8988T (cell line): ENCODE results near the gene IDH2.
A peak's percentile ranks its signal among the peaks of the same experiment; 100 is the strongest.
"Not testable (repeated sequence)": the region's sequence is repeated elsewhere in the genome, so short reads cannot be mapped to it uniquely, and the experiment has no call there.

Experiments used
- DNase-seq: peaks from one replicate; pipeline ENCODE4 v3.0.0; 2011

Gene IDH2

GRCh38 chr15:90083419-90083818 lies 18.8 kb downstream of the IDH2 start:
- no peak for DNase-seq

- DNase-seq, result no peak
These were observed 20.0 kb downstream of the IDH2 start for GRCh38 chr15:90082140-90082715.

GRCh38 chr15:90080818-90081393 lies 21.4 kb downstream of the IDH2 start:
- no peak for DNase-seq

GRCh38 chr15:90080458-90080755 lies 21.9 kb downstream of the IDH2 start:
- no peak for DNase-seq

- no peak for DNase-seq
These were observed 22.4 kb downstream of the IDH2 start for GRCh38 chr15:90079619-90080457.

- DNase-seq, result no peak
These were observed 23.3 kb downstream of the IDH2 start for GRCh38 chr15:90078965-90079364.

- DNase-seq, result no peak
These were observed 25.6 kb downstream of the IDH2 start for GRCh38 chr15:90076716-90077115.

- DNase-seq, result no peak
These were observed 26.6 kb downstream of the IDH2 start for GRCh38 chr15:90075420-90076289.

GRCh38 chr15:90074916-90075315 lies 27.4 kb downstream of the IDH2 start:
- DNase-seq, result no peak

GRCh38 chr15:90074023-90074422 lies 28.2 kb downstream of the IDH2 start:
- DNase-seq, result no peak

GRCh38 chr15:90072978-90073640 lies 29.2 kb downstream of the IDH2 start:
- DNase-seq, result no peak

- DNase-seq, result peak; percentile 43
These were observed 31.0 kb downstream of the IDH2 start for GRCh38 chr15:90071220-90071807.

GRCh38 chr15:90070623-90071022 lies 31.6 kb downstream of the IDH2 start:
- DNase-seq, result not testable (repeated sequence)

GRCh38 chr15:90067953-90068606 lies 34.2 kb downstream of the IDH2 start:
- DNase-seq, result no peak

- no peak for DNase-seq
These were observed 34.9 kb downstream of the IDH2 start for GRCh38 chr15:90067181-90067952.

- DNase-seq, result no peak
These were observed 36.6 kb downstream of the IDH2 start for GRCh38 chr15:90065682-90066049.

GRCh38 chr15:90064911-90065681 lies 37.2 kb downstream of the IDH2 start:
- no peak for DNase-seq

GRCh38 chr15:90063770-90064247 lies 38.5 kb downstream of the IDH2 start:
- no peak for DNase-seq

- no peak for DNase-seq
These were observed 39.1 kb downstream of the IDH2 start for GRCh38 chr15:90062973-90063769.
